LNCAP (cell line): Measurements from ENCODE around the gene TMEM176A.

Experiments
- TF ChIP-seq, protein P1 (sequence below): fragments of 450-650 bp; IDR thresholded peaks from 2 replicates; pipeline ENCODE4 v1.5.1; 2017; ENCODE audit warnings: mild to moderate bottlenecking

The TMEM176A gene

DNA sequence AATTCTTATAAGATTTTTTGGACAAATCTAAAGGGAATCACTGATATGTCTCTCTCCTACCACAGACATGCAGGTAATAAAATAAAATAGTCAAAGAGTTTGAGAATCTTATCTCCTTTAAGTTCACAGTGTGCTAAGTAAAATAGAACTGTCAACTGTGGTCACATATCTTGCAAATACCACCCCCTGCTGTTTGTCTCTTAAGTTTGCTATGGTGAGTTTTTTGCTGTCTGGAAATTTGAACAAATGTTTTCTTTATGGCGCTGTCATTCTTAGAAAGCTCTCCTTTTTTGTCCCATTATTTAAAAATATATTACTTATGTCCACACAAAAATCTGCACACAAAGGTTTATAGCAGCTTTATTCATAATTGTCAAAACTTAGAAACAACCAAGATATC is 43.7 kb upstream of the TMEM176A start:
- TF ChIP-seq, protein P1, sequence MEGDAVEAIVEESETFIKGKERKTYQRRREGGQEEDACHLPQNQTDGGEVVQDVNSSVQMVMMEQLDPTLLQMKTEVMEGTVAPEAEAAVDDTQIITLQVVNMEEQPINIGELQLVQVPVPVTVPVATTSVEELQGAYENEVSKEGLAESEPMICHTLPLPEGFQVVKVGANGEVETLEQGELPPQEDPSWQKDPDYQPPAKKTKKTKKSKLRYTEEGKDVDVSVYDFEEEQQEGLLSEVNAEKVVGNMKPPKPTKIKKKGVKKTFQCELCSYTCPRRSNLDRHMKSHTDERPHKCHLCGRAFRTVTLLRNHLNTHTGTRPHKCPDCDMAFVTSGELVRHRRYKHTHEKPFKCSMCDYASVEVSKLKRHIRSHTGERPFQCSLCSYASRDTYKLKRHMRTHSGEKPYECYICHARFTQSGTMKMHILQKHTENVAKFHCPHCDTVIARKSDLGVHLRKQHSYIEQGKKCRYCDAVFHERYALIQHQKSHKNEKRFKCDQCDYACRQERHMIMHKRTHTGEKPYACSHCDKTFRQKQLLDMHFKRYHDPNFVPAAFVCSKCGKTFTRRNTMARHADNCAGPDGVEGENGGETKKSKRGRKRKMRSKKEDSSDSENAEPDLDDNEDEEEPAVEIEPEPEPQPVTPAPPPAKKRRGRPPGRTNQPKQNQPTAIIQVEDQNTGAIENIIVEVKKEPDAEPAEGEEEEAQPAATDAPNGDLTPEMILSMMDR = peak; percentile 59; the same call in 1 of the 2 replicates

DNA sequence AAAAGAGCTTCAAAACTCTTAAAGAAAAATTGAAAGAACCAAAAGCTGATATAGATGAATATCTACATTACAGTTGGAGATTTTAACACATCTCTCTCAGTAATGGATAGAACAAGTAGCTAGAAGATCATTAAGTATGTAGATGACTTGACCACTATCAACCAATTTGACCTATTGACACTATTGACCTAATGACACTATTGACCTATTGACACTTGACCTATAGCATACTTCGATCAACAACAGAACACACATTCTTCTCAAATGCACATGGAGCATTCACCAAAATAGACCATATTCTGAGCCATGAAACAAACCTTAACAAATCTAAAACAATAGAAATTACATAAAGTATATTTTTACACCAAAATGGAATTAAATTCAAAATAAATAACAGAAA is 41.1 kb upstream of the TMEM176A start:
- TF ChIP-seq, protein P1 = no peak

DNA sequence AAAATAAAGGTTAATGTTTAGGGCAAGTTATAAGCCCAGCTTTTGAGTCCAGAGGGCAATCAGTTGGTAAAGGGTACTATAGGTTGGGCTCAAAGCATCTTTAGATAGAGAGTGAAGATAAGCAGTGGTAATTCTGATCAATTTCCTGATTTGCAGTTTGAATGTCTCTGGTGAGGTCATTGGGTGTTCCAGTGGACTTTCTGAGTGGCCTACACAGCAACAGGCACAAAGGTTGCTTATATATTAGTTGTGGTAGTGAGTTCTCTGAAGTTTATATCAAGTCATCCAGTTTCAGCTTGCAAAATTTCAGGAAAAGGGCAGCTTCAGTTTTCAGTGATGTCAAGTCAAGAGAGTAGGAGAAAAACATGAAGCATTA is 34.2 kb upstream of the TMEM176A start:
- TF ChIP-seq, protein P1 = no peak

DNA sequence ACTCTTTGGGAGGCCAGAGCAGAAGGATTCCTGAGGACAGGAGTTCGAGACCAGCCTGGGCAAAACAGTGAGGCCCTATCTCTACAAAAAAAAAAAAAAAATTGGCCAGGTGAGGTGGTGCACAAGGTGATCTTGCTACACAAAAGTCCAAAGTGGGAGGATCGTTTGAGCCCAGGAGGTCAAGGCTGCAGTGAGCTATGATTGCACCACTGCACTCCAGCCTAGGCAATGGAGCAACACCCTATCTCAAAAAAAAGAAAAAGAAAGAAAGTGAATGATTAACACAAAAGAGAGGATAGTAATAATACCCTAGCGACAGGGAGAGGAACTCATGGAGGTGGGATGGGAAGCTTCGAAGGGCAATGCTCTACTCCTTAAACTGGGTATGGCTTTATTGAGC is 30.8 kb upstream of the TMEM176A start:
- TF ChIP-seq, protein P1 = no peak

DNA sequence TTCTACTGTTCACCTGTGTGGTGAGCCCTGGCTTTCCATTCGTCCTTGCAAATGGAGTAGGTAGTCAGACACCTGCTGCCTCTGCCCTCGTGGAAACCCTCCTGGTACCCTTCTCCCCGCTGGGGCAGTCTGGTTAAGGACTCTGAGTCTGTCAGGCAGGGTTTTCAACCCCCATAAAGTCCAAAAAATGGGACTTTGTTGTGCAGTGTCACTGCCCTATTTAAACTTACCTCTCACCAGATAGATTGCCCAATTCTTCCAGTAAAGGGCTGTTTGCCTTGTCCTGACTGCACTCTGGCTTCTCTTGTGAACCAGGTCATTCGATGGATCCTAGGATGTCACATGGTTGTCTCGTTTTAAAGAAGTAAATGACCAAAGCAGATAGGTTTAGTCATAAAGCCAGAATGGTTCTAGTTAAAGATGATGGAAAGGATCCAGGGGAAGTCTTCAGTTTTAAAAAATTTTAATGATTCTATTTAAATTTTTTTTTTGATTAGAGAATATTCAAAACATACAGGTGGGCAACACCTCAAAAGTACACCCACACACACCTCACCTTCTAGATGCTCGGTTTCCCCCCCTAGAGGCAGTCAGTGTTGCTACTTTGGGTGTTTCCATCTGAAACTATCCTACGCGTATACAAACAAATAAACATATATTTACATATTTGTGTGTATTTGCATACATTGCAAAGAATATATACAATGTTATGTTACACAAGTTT is 22.4 kb upstream of the TMEM176A start:
- TF ChIP-seq, protein P1 = no peak

DNA sequence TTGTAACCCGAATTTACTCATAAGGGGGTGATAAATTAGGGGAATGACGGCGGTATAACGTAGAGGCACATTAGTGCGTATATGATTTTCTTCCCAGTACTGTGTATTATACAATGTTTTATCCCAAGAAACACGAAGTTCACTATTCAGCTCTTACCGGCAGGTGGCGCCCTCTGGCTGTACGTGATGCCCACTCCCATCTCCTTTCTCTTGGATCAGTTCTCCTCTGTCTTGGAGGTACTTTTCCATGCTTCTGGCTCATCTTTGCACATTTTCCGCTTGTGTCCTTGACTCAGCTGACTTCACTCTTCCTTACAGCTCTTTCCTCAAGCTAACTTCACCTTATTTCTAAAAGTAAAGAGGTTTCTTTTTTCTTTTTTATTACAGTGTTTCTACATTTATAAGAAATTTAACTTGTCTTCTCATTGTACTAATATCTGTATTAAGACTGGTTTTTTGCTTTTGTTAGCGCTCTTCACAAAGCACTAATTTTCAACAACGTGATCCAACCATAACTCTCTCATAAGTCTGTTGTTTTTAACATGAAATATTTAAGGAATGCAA is 21.7 kb upstream of the TMEM176A start:
- TF ChIP-seq, protein P1 = peak; percentile 89

DNA sequence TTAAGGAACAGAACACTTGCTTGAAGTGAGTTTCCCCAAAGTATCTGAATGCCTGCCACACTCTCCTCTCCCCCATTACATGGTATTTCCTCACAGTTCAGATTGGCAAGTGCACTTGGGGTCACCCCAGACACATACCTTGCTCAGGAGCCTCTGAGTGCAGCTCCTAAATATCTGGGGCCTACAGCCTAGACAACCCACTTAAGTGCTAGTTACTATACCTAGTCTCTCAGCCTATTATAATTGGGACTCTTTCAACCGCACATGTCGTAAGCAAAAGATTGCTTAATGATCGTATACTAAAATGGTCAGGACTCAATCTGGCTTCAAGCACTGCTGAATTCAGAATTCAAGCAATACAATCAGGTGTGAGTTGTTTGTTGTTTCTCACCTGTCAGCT is 20.3 kb upstream of the TMEM176A start:
- TF ChIP-seq, protein P1 = no peak
